HCT116 (cell line): Measurements from ENCODE around the gene LRRC1. TPM values are rescaled to one million over a fixed set of nuclear protein-coding genes. Genes with fewer than 3 reads are reported as not detected.

Experiments
- ATAC-seq: fragments of 200-7000 bp; cut with Tn5 transposase; 2 replicates; pipeline ENCODE4 v1.9.1; 2020; ENCODE audit warnings: mild to moderate bottlenecking, moderate library complexity
- BruUV-seq: library from RNA; stranded (reverse); fragments of 400-500 nt; replicated peaks from 2 replicates; lab custom pipeline; 2021; lab: Mats Ljungman, UMichigan
- CTCF ChIA-PET: fragments of 300-600 bp; sonication (Branson Sonifier 250); formaldehyde crosslinking; loops from one replicate; lab custom pipeline; 2021; ENCODE audit warnings: antibody characterized with exemption; lab: Charles Lee
- POLR2A ChIA-PET: fragments of 300-600, 350-600 bp; sonication (Branson Sonifier 250); formaldehyde crosslinking; loops from one replicate; lab custom pipeline; 2021; ENCODE audit warnings: antibody characterized with exemption; lab: Charles Lee
- RAD21 ChIA-PET, 2 experiments: fragments of 300-600 bp; sonication (Branson Sonifier 250); formaldehyde crosslinking; loops; one replicate each; lab custom pipeline; 2023; ENCODE audit warnings: low total read pairs in 2 of 2; ENCODE audit not compliant: uncharacterized antibody in 2 of 2, unreplicated experiment in 2 of 2, low non-redundant PET in 1 of 2; lab: Charles Lee
- DNase-seq: peaks from one replicate; pipeline ENCODE4 v3.0.0-alpha.2; 2010; ENCODE audit warnings: low read depth, low spot score
- H2AFZ ChIP-seq: fragments of 200-600 bp; shearing (Covaris generic), sonication (generic); 2 replicates; pipeline ENCODE4 v1.6.1; 2017; ENCODE audit warnings: low read depth, mixed run types, mixed read lengths, antibody characterized with exemption, low read length; ENCODE audit not compliant: poor library complexity, severe bottlenecking
- H3K27ac ChIP-seq: 2 replicates; pipeline ENCODE4 v1.5.1; 2012; ENCODE audit warnings: low read depth, low read length
- H3K27me3 ChIP-seq: fragments of 200-600 bp; sonication (generic); 2 replicates; pipeline ENCODE4 v1.6.1; 2016; ENCODE audit warnings: mixed run types, low read length, mixed read lengths; ENCODE audit not compliant: insufficient read depth
- H3K36me3 ChIP-seq, 2 experiments: fragments of 200-500 bp in 1 of 2; fragments of 200-600 bp in 1 of 2; sonication (Bioruptor generic) in 1 of 2; sonication (generic) in 1 of 2; 2 replicates each; pipeline versions ENCODE4 v1.5.1 to v1.6.1; 2014 to 2016; ENCODE audit warnings: low read length in 2 of 2, inconsistent platforms in 1 of 2, mixed read lengths in 1 of 2, mixed run types in 1 of 2; ENCODE audit not compliant: insufficient read depth in 2 of 2, control insufficient read depth in 1 of 2
- H3K4me1 ChIP-seq, 2 experiments: fragments of 200-600 bp in 1 of 2; sonication (generic) in 1 of 2; 2 replicates each; pipeline versions ENCODE4 v1.5.1 to v1.6.1; 2012 to 2017; ENCODE audit warnings: low read length in 2 of 2, inconsistent platforms in 1 of 2, mild to moderate bottlenecking in 1 of 2, mixed read lengths in 1 of 2, mixed run types in 1 of 2, moderate library complexity in 1 of 2; ENCODE audit not compliant: insufficient read depth in 2 of 2, control insufficient read depth in 1 of 2
- H3K4me2 ChIP-seq: fragments of 200-600 bp; sonication (generic); 2 replicates; pipeline ENCODE4 v1.6.1; 2017; ENCODE audit warnings: mixed run types, low read length, mixed read lengths
- H3K4me3 ChIP-seq, 2 experiments: fragments of 200-600 bp in 1 of 2; sonication (generic) in 1 of 2; replicated peaks in 1 of 2; 2 replicates each; pipeline ENCODE4 v1.5.1; 2011 to 2016; ENCODE audit warnings: low read length in 2 of 2, control low read depth in 1 of 2, low read depth in 1 of 2, mild to moderate bottlenecking in 1 of 2, mixed read lengths in 1 of 2, mixed run types in 1 of 2
- H3K79me2 ChIP-seq: fragments of 200-600 bp; sonication (generic); 2 replicates; pipeline ENCODE4 v1.6.1; 2017; ENCODE audit warnings: mild to moderate bottlenecking, mixed run types, low read length, moderate library complexity, mixed read lengths; ENCODE audit not compliant: insufficient read depth
- H3K9ac ChIP-seq: fragments of 200-600 bp; sonication (generic); 2 replicates; pipeline ENCODE4 v1.6.1; 2016; ENCODE audit warnings: low read length, mixed read lengths
- H3K9me2 ChIP-seq: fragments of 200-600 bp; sonication (generic), shearing (Covaris generic); 2 replicates; pipeline ENCODE4 v1.6.1; 2017; ENCODE audit warnings: mixed run types, mild to moderate bottlenecking, moderate library complexity; ENCODE audit not compliant: insufficient read depth
- H3K9me3 ChIP-seq, 2 experiments: fragments of 200-500 bp in 1 of 2; fragments of 200-600 bp in 1 of 2; sonication (Bioruptor generic) in 1 of 2; sonication (generic) in 1 of 2; 2 replicates each; pipeline ENCODE4 v1.6.1; 2014 to 2017; ENCODE audit warnings: low read length in 2 of 2, mixed read lengths in 2 of 2, inconsistent platforms in 1 of 2, low read depth in 1 of 2, mild to moderate bottlenecking in 1 of 2, mixed run types in 1 of 2, moderate library complexity in 1 of 2; ENCODE audit not compliant: control insufficient read depth in 1 of 2, insufficient read depth in 1 of 2
- H4K20me1 ChIP-seq: fragments of 200-600 bp; sonication (generic), shearing (Covaris generic); 2 replicates; pipeline ENCODE4 v1.6.1; 2017; ENCODE audit warnings: mixed run types, mild to moderate bottlenecking, moderate library complexity; ENCODE audit not compliant: insufficient read depth
- ATF3 ChIP-seq: IDR thresholded peaks from 2 replicates; pipeline ENCODE4 v1.6.1; 2012
- CBX3 ChIP-seq: IDR thresholded peaks from 2 replicates; pipeline ENCODE4 v1.6.1; 2012; ENCODE audit warnings: low read depth
- CEBPB ChIP-seq: IDR thresholded peaks from 2 replicates; pipeline ENCODE4 v1.6.1; 2012; ENCODE audit warnings: low read depth
- EGR1 ChIP-seq: IDR thresholded peaks from 2 replicates; pipeline ENCODE4 v1.6.1; 2012; ENCODE audit warnings: low read depth
- ELF1 ChIP-seq: IDR thresholded peaks from 2 replicates; pipeline ENCODE4 v1.6.1; 2012; ENCODE audit warnings: low read depth, borderline replicate concordance
- EZH2 ChIP-seq: fragments of 200-600 bp; sonication (generic); IDR thresholded peaks from 2 replicates; pipeline ENCODE4 v1.6.1; 2017; ENCODE audit warnings: antibody characterized with exemption, mixed run types
- FOSL1 ChIP-seq: IDR thresholded peaks from 2 replicates; pipeline ENCODE4 v1.6.1; 2012; ENCODE audit warnings: low read depth
- JUND ChIP-seq: IDR thresholded peaks from 2 replicates; pipeline ENCODE4 v1.6.1; 2012
- MAX ChIP-seq: IDR thresholded peaks from 2 replicates; pipeline ENCODE4 v1.6.1; 2012
- POLR2A ChIP-seq: IDR thresholded peaks from 2 replicates; pipeline ENCODE4 v1.7.0; 2011; ENCODE audit warnings: borderline replicate concordance; ENCODE audit not compliant: insufficient read depth, insufficient read length; ENCODE audit errors: extremely low read depth
- SIN3A ChIP-seq: IDR thresholded peaks from 2 replicates; pipeline ENCODE4 v1.6.1; 2012; ENCODE audit warnings: low read depth
- SP1 ChIP-seq: IDR thresholded peaks from 2 replicates; pipeline ENCODE4 v1.6.1; 2012; ENCODE audit warnings: low read depth
- SRF ChIP-seq: IDR thresholded peaks from 2 replicates; pipeline ENCODE4 v1.6.1; 2012; ENCODE audit warnings: low read depth
- TCF7L2 ChIP-seq: IDR thresholded peaks from 2 replicates; pipeline ENCODE4 v1.7.0; 2011; ENCODE audit warnings: borderline replicate concordance, inconsistent platforms; ENCODE audit not compliant: insufficient read depth, insufficient read length; ENCODE audit errors: extremely low read depth
- YY1 ChIP-seq: IDR thresholded peaks from 2 replicates; pipeline ENCODE4 v1.6.1; 2011; ENCODE audit warnings: low read length, low read depth, moderate library complexity, mild to moderate bottlenecking; ENCODE audit not compliant: insufficient replicate concordance; ENCODE audit errors: extremely low read depth
- ZFX ChIP-seq: fragments of 450-650 bp; IDR thresholded peaks from 2 replicates; pipeline ENCODE4 v1.6.1; 2017
- ZNF274 ChIP-seq: fragments of 200-500 bp; sonication (Bioruptor generic); IDR thresholded peaks from 2 replicates; pipeline ENCODE4 v1.6.1; 2014; ENCODE audit warnings: mild to moderate bottlenecking, low read depth, low read length, inconsistent platforms
- intact Hi-C: fragments of 100-400 bp; cut with micrococcal nuclease; formaldehyde crosslinking; loops from 2 replicates; pipeline ENCODE4 v1.10.0; 2022
- total RNA-seq: library from RNA; stranded (reverse); gene quantifications from one replicate; pipeline ENCODE4 v1.2.1, GENCODE V29; 2021; ENCODE audit not compliant: unreplicated experiment
- TF ChIP-seq, protein P1 (sequence below), 3 experiments: fragments of 200-600 bp in 1 of 3; sonication (generic) in 1 of 3; IDR thresholded peaks in 2 of 3; conservative IDR thresholded peaks in 1 of 3; 2 replicates each; pipeline ENCODE4 v1.5.1; 2012 to 2017; ENCODE audit warnings: low read depth in 2 of 3, low read length in 2 of 3, antibody characterized with exemption in 1 of 3, borderline replicate concordance in 1 of 3, control low read depth in 1 of 3, mild to moderate bottlenecking in 1 of 3, mixed read lengths in 1 of 3, mixed run types in 1 of 3, moderate library complexity in 1 of 3; ENCODE audit not compliant: insufficient read depth in 1 of 3

The LRRC1 gene
- total RNA-seq, 1 experiment from 2014 or later, result 19.8 TPM

DNA sequence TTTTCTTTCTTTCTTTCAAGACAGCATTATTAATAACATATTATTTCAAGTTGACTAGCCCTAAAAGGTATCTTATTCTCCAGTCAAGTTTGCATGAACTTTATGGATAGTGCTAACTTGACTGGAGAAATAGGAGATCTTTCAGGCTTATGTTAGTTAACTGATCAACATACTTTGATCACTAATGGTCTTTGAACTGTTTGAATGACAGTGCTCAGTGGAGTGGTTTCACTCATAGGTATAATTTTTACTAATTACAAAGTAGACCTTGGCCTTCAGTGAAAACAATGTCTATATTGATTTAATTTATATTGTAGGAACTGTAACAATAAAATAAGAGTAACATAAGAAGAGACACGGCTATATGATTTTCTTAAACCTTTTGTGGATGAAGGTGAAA is 8.0 kb upstream of the LRRC1 start:
- Histone ChIP-seq H4K20me1 (no peaks in the 10 kb centered on the region), H3K4me2 (no peak overlapping the region), H3K4me3 (no peak overlapping the region), H3K9me3 (0 out of 4 replicates have a peak, but pooled peaks cover 4 to 5% of the 10 kb centered on the region in 2 experiments), H3K36me3 (no peaks in the 10 kb centered on the region), H3K9me2 (no peaks in the 10 kb centered on the region), H3K27ac (no peak overlapping the region), H3K9ac (no peak overlapping the region), H2AFZ (no peak overlapping the region), H3K27me3 (no peaks in the 10 kb centered on the region), H3K4me1 (peaks cover 0 to 2% of the 10 kb centered on the region in 2 experiments; a peak in 2 of 4 replicates), H3K79me2 (no peaks in the 10 kb centered on the region)
- BruUV-seq, result no TSS peak
- POLR2A ChIA-PET, result no interaction called here
- intact Hi-C loops, result no loop called here
- no peak for ATAC-seq
- no peak for DNase-seq
- CTCF ChIA-PET, result no interaction called here
- RAD21 ChIA-PET, result no interaction called here
- no peak for TF ChIP-seq EZH2
- no peak for TF ChIP-seq ELF1
- no peak for TF ChIP-seq TCF7L2
- TF ChIP-seq JUND, result no peak
- no peak for TF ChIP-seq ZFX
- no peak for TF ChIP-seq MAX
- no peak for TF ChIP-seq YY1
- no peak for TF ChIP-seq ATF3
- no peak for TF ChIP-seq SRF
- TF ChIP-seq ZNF274, result no peak
- no peak for TF ChIP-seq FOSL1
- TF ChIP-seq, protein P1, sequence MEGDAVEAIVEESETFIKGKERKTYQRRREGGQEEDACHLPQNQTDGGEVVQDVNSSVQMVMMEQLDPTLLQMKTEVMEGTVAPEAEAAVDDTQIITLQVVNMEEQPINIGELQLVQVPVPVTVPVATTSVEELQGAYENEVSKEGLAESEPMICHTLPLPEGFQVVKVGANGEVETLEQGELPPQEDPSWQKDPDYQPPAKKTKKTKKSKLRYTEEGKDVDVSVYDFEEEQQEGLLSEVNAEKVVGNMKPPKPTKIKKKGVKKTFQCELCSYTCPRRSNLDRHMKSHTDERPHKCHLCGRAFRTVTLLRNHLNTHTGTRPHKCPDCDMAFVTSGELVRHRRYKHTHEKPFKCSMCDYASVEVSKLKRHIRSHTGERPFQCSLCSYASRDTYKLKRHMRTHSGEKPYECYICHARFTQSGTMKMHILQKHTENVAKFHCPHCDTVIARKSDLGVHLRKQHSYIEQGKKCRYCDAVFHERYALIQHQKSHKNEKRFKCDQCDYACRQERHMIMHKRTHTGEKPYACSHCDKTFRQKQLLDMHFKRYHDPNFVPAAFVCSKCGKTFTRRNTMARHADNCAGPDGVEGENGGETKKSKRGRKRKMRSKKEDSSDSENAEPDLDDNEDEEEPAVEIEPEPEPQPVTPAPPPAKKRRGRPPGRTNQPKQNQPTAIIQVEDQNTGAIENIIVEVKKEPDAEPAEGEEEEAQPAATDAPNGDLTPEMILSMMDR (IDR thresholded peaks at IDR 0.05 in 2 of 3, conservative IDR thresholded peaks at IDR 0.05 in 1 of 3; ENCODE audit: borderline replicate concordance in 1 of 3, insufficient read depth in 1 of 3, low read depth in 2 of 3, low read length in 2 of 3), result no peak
- TF ChIP-seq POLR2A, result no peak
- TF ChIP-seq SIN3A, result no peak
- no peak for TF ChIP-seq CBX3
- TF ChIP-seq SP1, result no peak
- TF ChIP-seq EGR1, result no peak
- no peak for TF ChIP-seq CEBPB
